ENCODE data around the gene CEP192. TPM values are rescaled to one million over a fixed set of nuclear protein-coding genes. Genes with fewer than 3 reads are reported as not detected.
"Not testable (repeated sequence)": the region's sequence is repeated elsewhere in the genome, so short reads cannot be mapped to it uniquely, and the experiment has no call there.

CEP192 gene
- total RNA-seq, 1 experiment from 2014 or later, result 24.3 TPM

GRCh38 chr18:12997330-12997729 lies 6.2 kb downstream of the CEP192 start:
- H3K9me2 ChIP-seq (ENCODE audit: insufficient read depth); H3K4me3 ChIP-seq (replicated peaks in 1 of 2; ENCODE audit: low read depth in 1 of 2, low read length in 2 of 2); BruUV-seq (replicated peaks); H3K27me3 ChIP-seq (ENCODE audit: insufficient read depth, low read length); H3K4me2 ChIP-seq (ENCODE audit: low read length); H2AFZ ChIP-seq (ENCODE audit: low read depth, low read length, poor library complexity, severe bottlenecking); intact Hi-C loops (cut with micrococcal nuclease); H3K27ac ChIP-seq (ENCODE audit: low read depth, low read length); H3K9me3 ChIP-seq (ENCODE audit: control insufficient read depth in 1 of 2, insufficient read depth in 1 of 2, low read depth in 1 of 2, low read length in 2 of 2); DNase-seq (ENCODE audit: low read depth, low spot score); H3K4me1 ChIP-seq (ENCODE audit: control insufficient read depth in 1 of 2, insufficient read depth in 2 of 2, low read length in 2 of 2); POLR2A ChIA-PET; H4K20me1 ChIP-seq (ENCODE audit: insufficient read depth); H3K9ac ChIP-seq (ENCODE audit: low read length); ATAC-seq; RAD21 ChIA-PET (ENCODE audit: low non-redundant PET in 1 of 2, low total read pairs in 2 of 2, uncharacterized antibody in 2 of 2, unreplicated experiment in 2 of 2): not testable (repeated sequence)
- CTCF ChIA-PET, result interaction anchor here (1.8 kb wide), 1 partner anchor 11 kb away, joined by 8 read pairs; no protein-coding TSS in a partner anchor
- peaks cover 88% of the 10 kb centered on the region for H3K79me2 ChIP-seq (ENCODE audit: insufficient read depth, low read length)
- peaks cover 3 to 15% of the 10 kb centered on the region in 2 experiments; a peak in 3 of 4 replicates for H3K36me3 ChIP-seq (ENCODE audit: control insufficient read depth in 1 of 2, insufficient read depth in 2 of 2, low read length in 2 of 2)

GRCh38 chr18:12998332-12999060 lies 7.3 kb downstream of the CEP192 start:
- Histone ChIP-seq H3K4me2 (ENCODE audit: low read length) (no peak overlapping the region), H3K27ac (ENCODE audit: low read depth, low read length) (no peak overlapping the region), H4K20me1 (ENCODE audit: insufficient read depth) (peaks cover 4% of the 10 kb centered on the region; the same call in 1 of the 2 replicates), H2AFZ (ENCODE audit: low read depth, low read length, poor library complexity, severe bottlenecking) (no peak overlapping the region), H3K9me3 (ENCODE audit: control insufficient read depth in 1 of 2, insufficient read depth in 1 of 2, low read depth in 1 of 2, low read length in 2 of 2) (no peaks in the 10 kb centered on the region), H3K4me1 (ENCODE audit: control insufficient read depth in 1 of 2, insufficient read depth in 2 of 2, low read length in 2 of 2) (no peaks in the 10 kb centered on the region), H3K36me3 (ENCODE audit: control insufficient read depth in 1 of 2, insufficient read depth in 2 of 2, low read length in 2 of 2) (peaks cover 3 to 17% of the 10 kb centered on the region in 2 experiments; a peak in 3 of 4 replicates), H3K9me2 (ENCODE audit: insufficient read depth) (no peaks in the 10 kb centered on the region), H3K4me3 (replicated peaks in 1 of 2; ENCODE audit: low read depth in 1 of 2, low read length in 2 of 2) (no peak overlapping the region), H3K9ac (ENCODE audit: low read length) (no peak overlapping the region), H3K79me2 (ENCODE audit: insufficient read depth, low read length) (peaks cover 80% of the 10 kb centered on the region), H3K27me3 (ENCODE audit: insufficient read depth, low read length) (no peaks in the 10 kb centered on the region)
- ChIA-PET POLR2A (interaction anchor here (2.7 kb wide), 1 partner anchor 7 kb away, joined by 21 read pairs; the partner anchor contains the start of gene CEP192), CTCF (interaction anchor here (1.8 kb wide), 1 partner anchor 10 kb away, joined by 8 read pairs; no protein-coding TSS in a partner anchor), RAD21 (ENCODE audit: low non-redundant PET in 1 of 2, low total read pairs in 2 of 2, uncharacterized antibody in 2 of 2, unreplicated experiment in 2 of 2) (no interaction called here)
- BruUV-seq (replicated peaks), result no TSS peak
- TF ChIP-seq MAX (IDR thresholded peaks at IDR 0.05) (no peak), ZNF274 (IDR thresholded peaks at IDR 0.05; ENCODE audit: low read depth, low read length) (no peak), YY1 (IDR thresholded peaks at IDR 0.05; ENCODE audit: extremely low read depth, insufficient replicate concordance, low read depth, low read length) (no peak), FOSL1 (IDR thresholded peaks at IDR 0.05; ENCODE audit: low read depth) (no peak)
- no peak for DNase-seq (ENCODE audit: low read depth, low spot score)
- ATAC-seq, result no peak
- intact Hi-C loops (cut with micrococcal nuclease), result no loop called here
